H1 (cell line): ENCODE results near the gene MTMR4. TPM values are rescaled to one million over a fixed set of nuclear protein-coding genes. Genes with fewer than 3 reads are reported as not detected.

Experiments used
- BACH1 ChIP-seq: IDR thresholded peaks from 2 replicates; pipeline ENCODE4 v1.6.1; 2012; ENCODE audit warnings: low read length, improper control_type of control experiment
- CHD1 ChIP-seq: IDR thresholded peaks from 2 replicates; pipeline ENCODE4 v1.6.1; 2012; ENCODE audit warnings: low read depth, low read length, improper control_type of control experiment
- EZH2 ChIP-seq: fragments of 200-600 bp; sonication (generic); IDR thresholded peaks from 2 replicates; pipeline ENCODE4 v1.7.1; 2012; ENCODE audit warnings: low read depth, mild to moderate bottlenecking, moderate library complexity, low read length, inconsistent platforms; ENCODE audit not compliant: severe bottlenecking
- RAD21 ChIP-seq, 2 experiments: IDR thresholded peaks in 1 of 2; conservative IDR thresholded peaks in 1 of 2; 2 replicates each; pipeline ENCODE4 v1.6.1; 2011; ENCODE audit warnings: low read depth in 2 of 2, low read length in 2 of 2, improper control_type of control experiment in 1 of 2, inconsistent platforms in 1 of 2, mild to moderate bottlenecking in 1 of 2, moderate library complexity in 1 of 2
- SAP30 ChIP-seq: fragments of 300-600 bp; sonication (generic); IDR thresholded peaks from 2 replicates; pipeline ENCODE4 v1.7.1; 2012; ENCODE audit warnings: low read length, moderate library complexity, mild to moderate bottlenecking, inconsistent platforms; ENCODE audit not compliant: insufficient read depth, insufficient replicate concordance
- SP2 ChIP-seq: IDR thresholded peaks from 2 replicates; pipeline ENCODE4 v1.6.1; 2012; ENCODE audit warnings: mild to moderate bottlenecking, low read length, inconsistent platforms
- SUZ12 ChIP-seq: fragments of 200-600 bp; sonication (generic); IDR thresholded peaks from 2 replicates; pipeline ENCODE4 v1.6.1; 2012; ENCODE audit warnings: mild to moderate bottlenecking, inconsistent platforms, low read length, moderate library complexity, mixed read lengths
- ZNF274 ChIP-seq: IDR thresholded peaks from 2 replicates; pipeline ENCODE4 v1.7.0; 2012; ENCODE audit warnings: low read length, borderline replicate concordance; ENCODE audit errors: extremely low read depth
- polyA plus RNA-seq, 7 experiments: library from polyadenylated mRNA; depleted of rRNA in 3 of 7; stranded (reverse) in 5 of 7; unstranded in 2 of 7; fragments of >200 nt in 5 of 7; fragments of 200-250 nt in 2 of 7; gene quantifications; 1 replicate in 5 of 7; 2 replicates in 1 of 7; 4 replicates in 1 of 7; pipeline versions ENCODE4 v1.2.1 to v1.2.3, GENCODE V29; 2011 to 2013; ENCODE audit warnings: missing spikeins in 2 of 7, mixed read lengths in 2 of 7
- total RNA-seq: library from RNA; stranded (reverse); fragmentation: NEBNext Ultra II Directional; extraction: Animal tissue kit (Norgen Biotek cat#: 25700); gene quantifications from 2 replicates; pipeline ENCODE4 v1.2.1, GENCODE V29; 2021
- TF ChIP-seq, protein P1 (sequence below): IDR thresholded peaks from 2 replicates; pipeline ENCODE4 v1.6.1; 2012; ENCODE audit warnings: inconsistent platforms

MTMR4 gene
- total and polyA plus RNA-seq, 2 of the 8 experiments (the other 6 are each of a cell fraction or from before 2014, with no cell fraction given): 15.9 to 39.2 TPM

DNA sequence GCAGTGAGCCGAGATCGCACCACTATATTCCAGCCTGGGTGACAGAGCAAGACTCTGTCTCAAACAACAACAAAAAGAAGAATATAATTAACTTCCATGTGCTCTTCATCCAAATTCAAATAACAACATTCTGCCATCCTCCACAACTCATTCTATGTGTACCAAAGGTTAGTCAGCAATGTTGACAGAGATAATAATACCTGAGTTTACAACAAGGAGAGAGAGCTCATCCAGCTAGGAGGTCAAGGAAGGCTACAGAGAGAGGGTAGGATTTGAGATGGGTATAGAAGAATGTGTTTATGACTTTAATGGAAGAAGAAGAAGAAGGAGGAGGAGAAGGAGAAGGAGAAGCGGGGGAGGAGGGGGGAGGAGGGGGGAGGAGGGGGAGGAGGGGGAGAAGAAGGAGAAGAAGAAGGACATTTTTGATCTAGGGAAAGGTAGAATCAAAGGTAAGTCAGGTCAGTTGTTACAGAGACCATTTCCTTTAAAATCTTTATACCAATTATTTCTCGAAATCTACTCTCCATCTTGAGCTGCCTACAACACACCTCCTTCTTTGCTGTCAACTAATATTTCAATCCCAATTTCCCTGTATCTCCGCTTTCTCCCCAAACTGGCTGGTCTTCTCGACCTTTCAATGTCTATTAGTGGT, 16.1 kb downstream of the MTMR4 start (continued):
- TF ChIP-seq EZH2 (no peak), SUZ12 (no peak), SP2 (no peak), RAD21 (IDR thresholded peaks at IDR 0.05 in 1 of 2, conservative IDR thresholded peaks at IDR 0.05 in 1 of 2; ENCODE audit: low read depth in 2 of 2, low read length in 2 of 2) (no peak), SAP30 (no peak), BACH1 (no peak), CHD1 (no peak), ZNF274 (no peak)
- TF ChIP-seq, protein P1, sequence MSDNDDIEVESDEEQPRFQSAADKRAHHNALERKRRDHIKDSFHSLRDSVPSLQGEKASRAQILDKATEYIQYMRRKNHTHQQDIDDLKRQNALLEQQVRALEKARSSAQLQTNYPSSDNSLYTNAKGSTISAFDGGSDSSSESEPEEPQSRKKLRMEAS: no peak
- TF ChIP-seq, all 59 proteins: peak for 0
